Measurements from ENCODE around the gene EXOC4. TPM values are rescaled to one million over a fixed set of nuclear protein-coding genes. Genes with fewer than 3 reads are reported as not detected.

EXOC4 gene
- total and polyA plus RNA-seq, 2 of the 8 experiments (the other 6 are each of a cell fraction or from before 2014, with no cell fraction given), result 27.0 to 67.3 TPM

- TF ChIP-seq CBX8 (IDR thresholded peaks at IDR 0.05; ENCODE audit: borderline replicate concordance, low read depth, low read length), result no peak
Observed at GRCh38 chr7:133873187-133873586, 620.3 kb downstream of the EXOC4 start (continued).
